NCI-H345 treated with DMSO at 0.1 percent for 48 hours (cell line): ENCODE measurements around the gene RASGEF1C.

Experiments
- DNase-seq: peaks from one replicate; lab custom pipeline; 2025; ENCODE audit not compliant: unreplicated experiment; lab: John Stamatoyannopoulos, UW

The RASGEF1C gene

GRCh38 chr5:180180421-180180820 lies 28.6 kb downstream of the RASGEF1C start:
- no peak for DNase-seq

GRCh38 chr5:180179442-180180420 lies 29.3 kb downstream of the RASGEF1C start:
- DNase-seq, result no peak

- DNase-seq, result no peak
Observed at GRCh38 chr5:180178531-180179441, 30.2 kb downstream of the RASGEF1C start.

GRCh38 chr5:180176191-180176590 lies 32.8 kb downstream of the RASGEF1C start:
- no peak for DNase-seq

GRCh38 chr5:180175015-180175431 lies 34.0 kb downstream of the RASGEF1C start:
- no peak for DNase-seq

- DNase-seq, result no peak
Observed at GRCh38 chr5:180174587-180174972, 34.4 kb downstream of the RASGEF1C start.

- no peak for DNase-seq
Observed at GRCh38 chr5:180173875-180174586, 35.0 kb downstream of the RASGEF1C start.

- no peak for DNase-seq
Observed at GRCh38 chr5:180173198-180173544, 35.8 kb downstream of the RASGEF1C start.

- peak; percentile 54 for DNase-seq
Observed at GRCh38 chr5:180172447-180173197, 36.4 kb downstream of the RASGEF1C start.

GRCh38 chr5:180171568-180172094 lies 37.4 kb downstream of the RASGEF1C start:
- DNase-seq, result no peak

- DNase-seq, result no peak
Observed at GRCh38 chr5:180170810-180171567, 38.0 kb downstream of the RASGEF1C start.

GRCh38 chr5:180170106-180170809 lies 38.8 kb downstream of the RASGEF1C start:
- no peak for DNase-seq

GRCh38 chr5:180169248-180170105 lies 39.5 kb downstream of the RASGEF1C start:
- DNase-seq, result no peak

GRCh38 chr5:180168758-180169157 lies 40.3 kb downstream of the RASGEF1C start:
- DNase-seq, result no peak

GRCh38 chr5:180166176-180166575 lies 42.8 kb downstream of the RASGEF1C start:
- DNase-seq, result no peak

- no peak for DNase-seq
Observed at GRCh38 chr5:180162304-180162661, 46.7 kb downstream of the RASGEF1C start.

GRCh38 chr5:180161420-180162303 lies 47.3 kb downstream of the RASGEF1C start:
- peak; percentile 35 for DNase-seq
